ENCODE data around the gene GRIP2.

GRIP2 gene

DNA sequence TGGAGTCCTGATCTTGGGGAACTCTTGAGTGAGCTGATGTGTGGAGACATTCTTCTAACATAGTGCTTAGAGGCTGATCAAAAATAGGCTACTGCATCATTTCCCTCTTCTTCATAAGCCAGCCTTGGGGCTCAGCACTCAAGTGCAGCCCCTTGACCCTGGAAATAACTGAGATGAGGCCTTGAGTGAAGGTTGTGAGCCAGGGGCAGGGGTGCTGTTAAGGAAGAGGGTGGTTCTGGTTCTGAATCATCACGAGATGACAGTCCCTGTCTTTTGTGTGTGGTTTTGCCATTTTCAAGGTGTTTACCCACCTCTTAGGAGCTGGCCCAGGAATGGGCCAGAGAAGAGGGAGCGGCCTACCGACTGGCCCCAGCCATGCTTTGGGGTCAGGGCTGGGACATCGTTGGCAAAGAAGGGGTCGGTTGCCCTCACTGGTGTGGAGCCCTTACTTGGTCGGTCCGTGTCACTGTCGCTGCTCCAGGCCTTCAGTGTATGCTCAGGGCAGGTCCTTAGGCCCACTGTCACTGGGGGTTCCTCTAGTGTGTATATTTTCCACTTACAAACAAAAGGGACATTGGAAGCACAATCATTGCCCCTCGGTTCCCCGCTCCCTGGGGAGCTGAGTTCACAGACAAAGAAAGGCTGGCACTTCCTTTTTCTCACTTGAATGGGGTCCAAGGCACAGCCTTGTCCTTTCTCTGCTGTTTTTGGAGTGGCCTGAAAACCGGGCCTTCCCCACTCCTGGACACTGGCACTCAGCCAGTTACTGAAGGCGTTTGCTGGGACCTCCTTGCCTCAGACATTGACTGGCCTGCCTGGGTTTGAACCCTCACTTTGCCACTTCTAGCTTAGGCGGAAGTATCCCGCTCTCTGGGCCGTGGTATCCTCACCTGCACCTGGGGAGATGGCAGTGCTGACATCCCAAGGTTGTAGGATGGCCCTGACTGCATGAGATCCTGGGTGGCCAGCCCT lies 91.1 kb downstream of the GRIP2 start:
- Histone ChIP-seq H2AFZ (ENCODE audit: low read depth, low read length) (no peak overlapping the region), H4K8ac (ENCODE audit: low read length) (no peak overlapping the region), H3K36me3 (ENCODE audit: control insufficient read depth in 1 of 2, insufficient read depth in 2 of 2, low read depth in 1 of 2, low read length in 2 of 2) (peaks cover 59 to 75% of the 10 kb centered on the region in 2 experiments), H3K79me1 (replicated peaks; ENCODE audit: low read length, poor library complexity, severe bottlenecking) (peaks cover 23% of the 10 kb centered on the region), H3K27me3 (ENCODE audit: control insufficient read depth in 1 of 2, insufficient read depth in 1 of 2, low read length in 2 of 2) (no peaks in the 10 kb centered on the region), H3K9me3 (ENCODE audit: control insufficient read depth, low read length) (peaks cover 5% of the 10 kb centered on the region), H3K23ac (ENCODE audit: low read length in 2 of 2) (no peak overlapping the region), H2BK5ac (ENCODE audit: low read depth, low read length, poor library complexity, severe bottlenecking) (no peak overlapping the region), H3K18ac (ENCODE audit: low read depth in 1 of 2, low read length in 2 of 2) (no peak overlapping the region), H3K4me3 (ENCODE audit: insufficient read depth in 1 of 2, low read depth in 1 of 2, low read length in 2 of 2) (no peak overlapping the region), H3K14ac (ENCODE audit: low read length in 2 of 2) (no peak overlapping the region), H3K9ac (ENCODE audit: low read length) (no peak overlapping the region), H2BK15ac (ENCODE audit: low read depth, poor library complexity, severe bottlenecking) (no peak overlapping the region), H2AK5ac (ENCODE audit: low read length, severe bottlenecking) (no peak overlapping the region), H3K27ac (ENCODE audit: low read length, poor library complexity, severe bottlenecking) (no peak overlapping the region), H2BK120ac (ENCODE audit: low read depth, low read length) (no peak overlapping the region), H4K91ac (ENCODE audit: low read length) (no peak overlapping the region), H3K4me2 (ENCODE audit: low read length, poor library complexity, severe bottlenecking) (no peak overlapping the region), H3K4ac (ENCODE audit: low read depth in 1 of 2, low read length in 2 of 2) (no peak overlapping the region), H3K4me1 (ENCODE audit: control insufficient read depth, insufficient read depth, low read depth, low read length) (peaks cover 29% of the 10 kb centered on the region), H2BK12ac (ENCODE audit: low read length in 2 of 2) (no peak overlapping the region)
- 96% methylated on average over 15 of the region's 15 CpGs for WGBS
- DNase-seq = no peak

DNA sequence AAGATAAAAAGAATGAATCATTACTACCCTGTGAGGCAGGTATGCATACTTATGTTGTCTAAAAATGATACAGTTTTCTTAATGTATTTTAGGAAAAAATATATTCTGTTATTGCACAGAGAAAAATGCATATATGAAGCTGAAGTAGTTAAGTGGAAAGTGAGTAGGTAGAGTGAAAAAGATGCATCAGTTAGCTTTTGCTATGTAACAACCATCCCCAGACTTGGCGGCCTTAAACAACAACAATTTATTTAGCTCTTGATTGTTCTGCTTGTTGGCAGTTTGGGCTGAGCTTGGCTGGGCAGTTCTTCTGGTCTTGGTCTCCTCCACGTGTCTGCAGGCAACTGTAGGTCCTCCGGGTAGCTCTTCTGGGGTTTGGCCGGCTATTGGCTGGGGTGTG lies 92.1 kb downstream of the GRIP2 start:
- 85% methylated on average over 4 of the region's 4 CpGs for WGBS
- H2AK5ac ChIP-seq (ENCODE audit: low read length, severe bottlenecking) = no peak overlapping the region

DNA sequence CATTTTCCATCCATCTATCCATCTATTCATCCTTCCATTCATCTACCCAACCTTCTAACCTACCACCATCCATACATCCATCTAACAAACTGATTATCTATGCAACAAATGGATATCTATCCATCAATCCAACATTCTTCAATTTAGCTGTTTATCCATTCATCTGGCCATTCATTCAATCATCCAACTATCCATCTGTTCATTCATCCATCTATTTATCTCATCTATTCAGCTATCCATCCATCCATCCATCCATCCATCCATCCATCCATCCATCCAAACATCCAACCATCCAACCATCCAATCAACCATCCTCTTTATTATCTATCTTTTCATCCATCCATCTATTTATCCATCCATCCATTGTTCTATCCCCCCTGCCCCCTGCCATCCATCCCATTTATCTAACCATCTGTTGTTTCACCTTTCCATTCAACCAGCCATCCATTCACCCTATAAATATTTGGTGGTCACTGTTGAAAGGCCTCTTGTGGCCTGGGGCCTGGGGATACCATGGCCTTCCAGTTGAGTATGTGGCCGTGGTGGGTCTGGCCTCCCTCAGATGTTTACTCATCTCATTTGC lies 93.1 kb downstream of the GRIP2 start:
- H3K14ac ChIP-seq (ENCODE audit: low read length in 2 of 2) = no peak overlapping the region
- H2BK5ac ChIP-seq (ENCODE audit: low read depth, low read length, poor library complexity, severe bottlenecking) = no peak overlapping the region
- H3K79me1 ChIP-seq (replicated peaks; ENCODE audit: low read length, poor library complexity, severe bottlenecking) = peaks cover 33% of the 10 kb centered on the region
- H4K91ac ChIP-seq (ENCODE audit: low read length) = no peak overlapping the region
- no peak overlapping the region for H3K4ac ChIP-seq (ENCODE audit: low read depth in 1 of 2, low read length in 2 of 2)
- H2BK15ac ChIP-seq (ENCODE audit: low read depth, poor library complexity, severe bottlenecking) = no peak overlapping the region
- H3K27me3 ChIP-seq (ENCODE audit: control insufficient read depth in 1 of 2, insufficient read depth in 1 of 2, low read length in 2 of 2) = no peaks in the 10 kb centered on the region
- H3K4me3 ChIP-seq (ENCODE audit: insufficient read depth in 1 of 2, low read depth in 1 of 2, low read length in 2 of 2) = no peak overlapping the region
- no peak overlapping the region for H2AK5ac ChIP-seq (ENCODE audit: low read length, severe bottlenecking)
- WGBS = 94% methylated on average over 1 of the region's 1 CpG
- no peak for DNase-seq
- no peak overlapping the region for H3K18ac ChIP-seq (ENCODE audit: low read depth in 1 of 2, low read length in 2 of 2)
- H2BK12ac ChIP-seq (ENCODE audit: low read length in 2 of 2) = no peak overlapping the region
- peaks cover 64 to 80% of the 10 kb centered on the region in 2 experiments for H3K36me3 ChIP-seq (ENCODE audit: control insufficient read depth in 1 of 2, insufficient read depth in 2 of 2, low read depth in 1 of 2, low read length in 2 of 2)
- H4K8ac ChIP-seq (ENCODE audit: low read length) = no peak overlapping the region
- peaks cover 14% of the 10 kb centered on the region for H3K4me1 ChIP-seq (ENCODE audit: control insufficient read depth, insufficient read depth, low read depth, low read length)
- peaks cover 5% of the 10 kb centered on the region for H3K9me3 ChIP-seq (ENCODE audit: control insufficient read depth, low read length)
- H3K23ac ChIP-seq (ENCODE audit: low read length in 2 of 2) = no peak overlapping the region
- H2AFZ ChIP-seq (ENCODE audit: low read depth, low read length) = no peak overlapping the region
- no peak overlapping the region for H2BK120ac ChIP-seq (ENCODE audit: low read depth, low read length)
- no peak overlapping the region for H3K4me2 ChIP-seq (ENCODE audit: low read length, poor library complexity, severe bottlenecking)
- no peak overlapping the region for H3K27ac ChIP-seq (ENCODE audit: low read length, poor library complexity, severe bottlenecking)
- no peak overlapping the region for H3K9ac ChIP-seq (ENCODE audit: low read length)

More for the DNA sequence above, 92.1 kb downstream of the GRIP2 start:
- Histone ChIP-seq H3K4me1 (ENCODE audit: control insufficient read depth, insufficient read depth, low read depth, low read length) (peaks cover 20% of the 10 kb centered on the region), H2AFZ (ENCODE audit: low read depth, low read length) (no peak overlapping the region), H3K4me3 (ENCODE audit: insufficient read depth in 1 of 2, low read depth in 1 of 2, low read length in 2 of 2) (no peak overlapping the region), H3K4me2 (ENCODE audit: low read length, poor library complexity, severe bottlenecking) (no peak overlapping the region), H3K79me1 (replicated peaks; ENCODE audit: low read length, poor library complexity, severe bottlenecking) (peaks cover 31% of the 10 kb centered on the region), H2BK5ac (ENCODE audit: low read depth, low read length, poor library complexity, severe bottlenecking) (no peak overlapping the region), H3K27ac (ENCODE audit: low read length, poor library complexity, severe bottlenecking) (no peak overlapping the region), H3K9ac (ENCODE audit: low read length) (no peak overlapping the region), H3K4ac (ENCODE audit: low read depth in 1 of 2, low read length in 2 of 2) (no peak overlapping the region), H3K36me3 (ENCODE audit: control insufficient read depth in 1 of 2, insufficient read depth in 2 of 2, low read depth in 1 of 2, low read length in 2 of 2) (peaks cover 64 to 81% of the 10 kb centered on the region in 2 experiments), H3K18ac (ENCODE audit: low read depth in 1 of 2, low read length in 2 of 2) (no peak overlapping the region), H4K91ac (ENCODE audit: low read length) (no peak overlapping the region), H3K14ac (ENCODE audit: low read length in 2 of 2) (no peak overlapping the region), H3K23ac (ENCODE audit: low read length in 2 of 2) (no peak overlapping the region), H4K8ac (ENCODE audit: low read length) (no peak overlapping the region), H3K27me3 (ENCODE audit: control insufficient read depth in 1 of 2, insufficient read depth in 1 of 2, low read length in 2 of 2) (no peaks in the 10 kb centered on the region), H2BK120ac (ENCODE audit: low read depth, low read length) (no peak overlapping the region), H3K9me3 (ENCODE audit: control insufficient read depth, low read length) (peaks cover 5% of the 10 kb centered on the region), H2BK12ac (ENCODE audit: low read length in 2 of 2) (no peak overlapping the region), H2BK15ac (ENCODE audit: low read depth, poor library complexity, severe bottlenecking) (no peak overlapping the region)
- DNase-seq = no peak

DNA sequence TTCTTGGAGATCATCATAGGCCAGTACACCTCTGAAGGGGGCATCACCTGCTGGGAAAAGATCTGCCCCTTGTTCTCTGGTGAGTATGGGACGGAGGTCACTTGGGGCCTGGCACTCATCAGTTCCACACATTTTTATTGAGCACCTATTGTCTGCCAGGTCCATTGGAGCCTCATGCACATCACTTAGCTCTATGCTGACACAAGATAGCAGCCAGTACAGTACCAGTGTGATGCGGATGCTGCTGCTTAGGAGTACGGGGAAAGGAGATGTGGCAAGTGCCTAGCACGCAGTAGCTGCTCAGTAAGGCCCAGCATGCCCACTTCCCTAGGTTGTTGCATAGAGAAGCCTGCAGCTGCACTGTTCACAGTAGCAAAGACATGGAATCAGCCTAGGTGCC lies 94.4 kb downstream of the GRIP2 start:
- Histone ChIP-seq H2BK12ac (ENCODE audit: low read length in 2 of 2) (no peak overlapping the region), H3K4me3 (ENCODE audit: insufficient read depth in 1 of 2, low read depth in 1 of 2, low read length in 2 of 2) (no peak overlapping the region), H3K36me3 (ENCODE audit: control insufficient read depth in 1 of 2, insufficient read depth in 2 of 2, low read depth in 1 of 2, low read length in 2 of 2) (peaks cover 57 to 78% of the 10 kb centered on the region in 2 experiments), H3K4me1 (ENCODE audit: control insufficient read depth, insufficient read depth, low read depth, low read length) (peaks cover 17% of the 10 kb centered on the region), H3K4ac (ENCODE audit: low read depth in 1 of 2, low read length in 2 of 2) (no peak overlapping the region), H3K14ac (ENCODE audit: low read length in 2 of 2) (no peak overlapping the region), H2BK5ac (ENCODE audit: low read depth, low read length, poor library complexity, severe bottlenecking) (no peak overlapping the region), H3K27ac (ENCODE audit: low read length, poor library complexity, severe bottlenecking) (no peak overlapping the region), H2BK120ac (ENCODE audit: low read depth, low read length) (no peak overlapping the region), H3K79me1 (replicated peaks; ENCODE audit: low read length, poor library complexity, severe bottlenecking) (peaks cover 40% of the 10 kb centered on the region), H3K23ac (ENCODE audit: low read length in 2 of 2) (no peak overlapping the region), H2AFZ (ENCODE audit: low read depth, low read length) (no peak overlapping the region), H3K9me3 (ENCODE audit: control insufficient read depth, low read length) (peaks cover 5% of the 10 kb centered on the region), H3K27me3 (ENCODE audit: control insufficient read depth in 1 of 2, insufficient read depth in 1 of 2, low read length in 2 of 2) (no peaks in the 10 kb centered on the region), H3K18ac (ENCODE audit: low read depth in 1 of 2, low read length in 2 of 2) (no peak overlapping the region), H2AK5ac (ENCODE audit: low read length, severe bottlenecking) (no peak overlapping the region), H2BK15ac (ENCODE audit: low read depth, poor library complexity, severe bottlenecking) (no peak overlapping the region), H3K4me2 (ENCODE audit: low read length, poor library complexity, severe bottlenecking) (no peak overlapping the region), H4K91ac (ENCODE audit: low read length) (no peak overlapping the region), H3K9ac (ENCODE audit: low read length) (no peak overlapping the region), H4K8ac (ENCODE audit: low read length) (no peak overlapping the region)
- DNase-seq = no peak
- WGBS = over 99% methylated on average over 3 of the region's 4 CpGs

Data from mesenchymal stem cell (in vitro differentiated cells and primary cell).